Right lobe of liver (tissue), 4 donors: ENCODE results near the gene CHAD.

Experiments
- POLR2A ChIP-seq: fragments of 450-650 bp; IDR thresholded peaks from one replicate; pipeline ENCODE4 v1.6.1; 2017; ENCODE audit warnings: antibody characterized with exemption, mild to moderate bottlenecking
- TF ChIP-seq, protein P1 (sequence below), 4 donors: fragments of 200-600 bp in 3 of 4; fragments of 450-650 bp in 1 of 4; IDR thresholded peaks; one replicate each; pipeline versions ENCODE4 v1.5.1 to v1.8.0; 2016 to 2022; ENCODE audit warnings: antibody characterized with exemption in 4 of 4, mild to moderate bottlenecking in 2 of 4
- donor health status: DM: no; HTN: no; CAD: no.
- donor health status: DM: no; HTN: no; CAD: no.
- donor health status: DM: no; HTN: yes; CAD: no.

DNA sequence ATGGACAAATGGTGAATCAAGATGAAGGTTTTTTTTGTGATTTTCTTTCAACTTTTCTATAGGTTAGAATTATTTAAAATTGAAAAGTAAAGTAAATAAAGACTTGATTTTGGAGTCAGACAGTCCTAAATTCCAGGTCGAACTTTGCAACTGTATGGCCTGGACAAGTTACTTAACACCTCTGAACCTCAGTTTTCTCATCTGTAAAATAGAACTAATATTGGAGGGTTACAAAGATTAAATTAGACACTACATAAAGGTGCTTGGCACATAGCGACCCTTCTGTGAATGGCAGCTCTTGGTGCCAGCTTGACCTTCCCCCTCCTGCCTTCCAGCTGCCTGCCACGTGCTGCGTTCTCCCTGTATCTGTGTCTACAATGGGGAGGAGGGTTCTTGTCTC is 13.0 kb upstream of the CHAD start:
- TF ChIP-seq, protein P1, sequence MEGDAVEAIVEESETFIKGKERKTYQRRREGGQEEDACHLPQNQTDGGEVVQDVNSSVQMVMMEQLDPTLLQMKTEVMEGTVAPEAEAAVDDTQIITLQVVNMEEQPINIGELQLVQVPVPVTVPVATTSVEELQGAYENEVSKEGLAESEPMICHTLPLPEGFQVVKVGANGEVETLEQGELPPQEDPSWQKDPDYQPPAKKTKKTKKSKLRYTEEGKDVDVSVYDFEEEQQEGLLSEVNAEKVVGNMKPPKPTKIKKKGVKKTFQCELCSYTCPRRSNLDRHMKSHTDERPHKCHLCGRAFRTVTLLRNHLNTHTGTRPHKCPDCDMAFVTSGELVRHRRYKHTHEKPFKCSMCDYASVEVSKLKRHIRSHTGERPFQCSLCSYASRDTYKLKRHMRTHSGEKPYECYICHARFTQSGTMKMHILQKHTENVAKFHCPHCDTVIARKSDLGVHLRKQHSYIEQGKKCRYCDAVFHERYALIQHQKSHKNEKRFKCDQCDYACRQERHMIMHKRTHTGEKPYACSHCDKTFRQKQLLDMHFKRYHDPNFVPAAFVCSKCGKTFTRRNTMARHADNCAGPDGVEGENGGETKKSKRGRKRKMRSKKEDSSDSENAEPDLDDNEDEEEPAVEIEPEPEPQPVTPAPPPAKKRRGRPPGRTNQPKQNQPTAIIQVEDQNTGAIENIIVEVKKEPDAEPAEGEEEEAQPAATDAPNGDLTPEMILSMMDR (IDR thresholded peaks at IDR 0.05), result no peak
- no peak for TF ChIP-seq POLR2A
